Loucy (cell line): Measurements from ENCODE around the gene GNAZ.

Experiments
- CTCF ChIP-seq: fragments of 200-600 bp; sonication (generic); conservative IDR thresholded peaks from 2 replicates; pipeline ENCODE4 v1.5.1; 2014; ENCODE audit warnings: mild to moderate bottlenecking, antibody characterized with exemption, low read length
- EZH2phosphoT487 ChIP-seq: fragments of 200-600 bp; IDR thresholded peaks from 2 replicates; pipeline ENCODE4 v1.6.1; 2018; ENCODE audit warnings: antibody characterized with exemption, mild to moderate bottlenecking, moderate library complexity, borderline replicate concordance

- TF ChIP-seq CTCF: no peak
- TF ChIP-seq EZH2phosphoT487: no peak
Observed at GRCh38 chr22:23129149-23129548, 58.8 kb downstream of the GNAZ start.
